ENCODE measurements around the gene STRN4. TPM values are rescaled to one million over a fixed set of nuclear protein-coding genes. Genes with fewer than 3 reads are reported as not detected.

STRN4 gene
- total and polyA plus RNA-seq, 2 donors from 2014 or later: 31.5 to 74.9 TPM

- H3K4me1 ChIP-seq (ENCODE audit: control insufficient read depth in 2 of 3, insufficient read depth in 2 of 3, low read depth in 1 of 3, low read length in 3 of 3): peaks cover 0 to 6% (median 0%) of the 10 kb centered on the region in 3 donors
- FAIRE-seq (no peak), DNase-seq (no peak)
- H3K27ac ChIP-seq (ENCODE audit: low read depth in 2 of 2, low read length in 2 of 2): no peak overlapping the region
- TF ChIP-seq CTCF (IDR thresholded peaks at IDR 0.05; ENCODE audit: borderline replicate concordance, extremely low read depth, insufficient read depth): no peak
- H3K36me3 ChIP-seq (ENCODE audit: control insufficient read depth in 2 of 3, insufficient read depth in 3 of 3, low read length in 3 of 3): no peaks in the 10 kb centered on the region
- no peak overlapping the region for H3K9ac ChIP-seq (ENCODE audit: low read length in 3 of 3)
- no peak overlapping the region for H3K4me3 ChIP-seq (ENCODE audit: low read length in 3 of 3)
- no peaks in the 10 kb centered on the region for H3K9me3 ChIP-seq (ENCODE audit: control insufficient read depth in 2 of 3, insufficient read depth in 1 of 3, low read length in 3 of 3)
- H3K27me3 ChIP-seq (ENCODE audit: control insufficient read depth, insufficient read depth, low read length): no peaks in the 10 kb centered on the region
- intact Hi-C loops (cut with DNase I): loop anchor here (5.0 kb wide), 1 partner anchor 83 kb away; no protein-coding TSS in a partner anchor
Observed at GRCh38 chr19:46759206-46759605, 13.0 kb upstream of the STRN4 start.

- peaks cover 0 to 6% (median 0%) of the 10 kb centered on the region in 3 donors for H3K4me1 ChIP-seq (ENCODE audit: control insufficient read depth in 2 of 3, insufficient read depth in 2 of 3, low read depth in 1 of 3, low read length in 3 of 3)
- FAIRE-seq: no peak
- intact Hi-C loops (cut with DNase I): loop anchor here (5.0 kb wide), 1 partner anchor 86 kb away; no protein-coding TSS in a partner anchor
Observed at GRCh38 chr19:46756544-46756888, 10.3 kb upstream of the STRN4 start.

GRCh38 chr19:46755853-46756543 is 9.7 kb upstream of the STRN4 start:
- Histone ChIP-seq H3K4me3 (ENCODE audit: low read length in 3 of 3) (no peak overlapping the region), H3K9ac (ENCODE audit: low read length in 3 of 3) (no peak overlapping the region), H3K4me1 (ENCODE audit: control insufficient read depth in 2 of 3, insufficient read depth in 2 of 3, low read depth in 1 of 3, low read length in 3 of 3) (peaks cover 0 to 6% (median 0%) of the 10 kb centered on the region in 3 donors), H3K27ac (ENCODE audit: low read depth in 2 of 2, low read length in 2 of 2) (no peak overlapping the region), H3K27me3 (ENCODE audit: control insufficient read depth, insufficient read depth, low read length) (no peaks in the 10 kb centered on the region), H3K36me3 (ENCODE audit: control insufficient read depth in 2 of 3, insufficient read depth in 3 of 3, low read length in 3 of 3) (no peaks in the 10 kb centered on the region), H3K9me3 (ENCODE audit: control insufficient read depth in 2 of 3, insufficient read depth in 1 of 3, low read length in 3 of 3) (no peaks in the 10 kb centered on the region)
- no peak for FAIRE-seq
- no peak for TF ChIP-seq CTCF (IDR thresholded peaks at IDR 0.05; ENCODE audit: borderline replicate concordance, extremely low read depth, insufficient read depth)
- DNase-seq: peak in 1 of 5 donors; percentile 77
- intact Hi-C loops (cut with DNase I): loop anchor here (5.0 kb wide), 1 partner anchor 86 kb away; no protein-coding TSS in a partner anchor

More at GRCh38 chr19:46756544-46756888, 10.3 kb upstream of the STRN4 start:
- Histone ChIP-seq H3K27ac (ENCODE audit: low read depth in 2 of 2, low read length in 2 of 2) (no peak overlapping the region), H3K36me3 (ENCODE audit: control insufficient read depth in 2 of 3, insufficient read depth in 3 of 3, low read length in 3 of 3) (no peaks in the 10 kb centered on the region), H3K9ac (ENCODE audit: low read length in 3 of 3) (no peak overlapping the region), H3K4me3 (ENCODE audit: low read length in 3 of 3) (no peak overlapping the region), H3K27me3 (ENCODE audit: control insufficient read depth, insufficient read depth, low read length) (no peaks in the 10 kb centered on the region), H3K9me3 (ENCODE audit: control insufficient read depth in 2 of 3, insufficient read depth in 1 of 3, low read length in 3 of 3) (no peaks in the 10 kb centered on the region)
- no peak for TF ChIP-seq CTCF (IDR thresholded peaks at IDR 0.05; ENCODE audit: borderline replicate concordance, extremely low read depth, insufficient read depth)
- DNase-seq: peak in 1 of 5 donors; percentile 78

Measured in kidney (tissue), 14 donors.